ENCODE data around the gene CAMK2B. TPM values are rescaled to one million over a fixed set of nuclear protein-coding genes. Genes with fewer than 3 reads are reported as not detected.

The CAMK2B gene
- total RNA-seq, 1 donor from 2014 or later: 98.0 TPM

GRCh38 chr7:44325811-44326241 lies 432 bp upstream of the CAMK2B start:
- peaks cover 33% of the 10 kb centered on the region for H3K27me3 ChIP-seq (ENCODE audit: low read depth)
- H3K27ac ChIP-seq (replicated peaks): peak overlapping the region; percentile 89
- intact Hi-C loops (cut with micrococcal nuclease): no loop called here
- TF ChIP-seq, protein P1, sequence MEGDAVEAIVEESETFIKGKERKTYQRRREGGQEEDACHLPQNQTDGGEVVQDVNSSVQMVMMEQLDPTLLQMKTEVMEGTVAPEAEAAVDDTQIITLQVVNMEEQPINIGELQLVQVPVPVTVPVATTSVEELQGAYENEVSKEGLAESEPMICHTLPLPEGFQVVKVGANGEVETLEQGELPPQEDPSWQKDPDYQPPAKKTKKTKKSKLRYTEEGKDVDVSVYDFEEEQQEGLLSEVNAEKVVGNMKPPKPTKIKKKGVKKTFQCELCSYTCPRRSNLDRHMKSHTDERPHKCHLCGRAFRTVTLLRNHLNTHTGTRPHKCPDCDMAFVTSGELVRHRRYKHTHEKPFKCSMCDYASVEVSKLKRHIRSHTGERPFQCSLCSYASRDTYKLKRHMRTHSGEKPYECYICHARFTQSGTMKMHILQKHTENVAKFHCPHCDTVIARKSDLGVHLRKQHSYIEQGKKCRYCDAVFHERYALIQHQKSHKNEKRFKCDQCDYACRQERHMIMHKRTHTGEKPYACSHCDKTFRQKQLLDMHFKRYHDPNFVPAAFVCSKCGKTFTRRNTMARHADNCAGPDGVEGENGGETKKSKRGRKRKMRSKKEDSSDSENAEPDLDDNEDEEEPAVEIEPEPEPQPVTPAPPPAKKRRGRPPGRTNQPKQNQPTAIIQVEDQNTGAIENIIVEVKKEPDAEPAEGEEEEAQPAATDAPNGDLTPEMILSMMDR (IDR thresholded peaks at IDR 0.05; ENCODE audit: borderline replicate concordance): peak; percentile 9
- no peaks in the 10 kb centered on the region for H3K36me3 ChIP-seq
- no peaks in the 10 kb centered on the region for H3K9me3 ChIP-seq (replicated peaks)
- peaks cover 46% of the 10 kb centered on the region for H3K4me1 ChIP-seq
- H3K4me3 ChIP-seq: peak overlapping the region; percentile 68
- DNase-seq: no peak

GRCh38 chr7:44324481-44325200 lies 753 bp downstream of the CAMK2B start:
- Histone ChIP-seq H3K4me1 (peaks cover 47% of the 10 kb centered on the region), H3K27me3 (ENCODE audit: low read depth) (peaks cover 33% of the 10 kb centered on the region), H3K27ac (replicated peaks) (peak overlapping the region; percentile 89), H3K9me3 (replicated peaks) (no peaks in the 10 kb centered on the region), H3K36me3 (no peaks in the 10 kb centered on the region), H3K4me3 (peak overlapping the region; percentile 68)
- intact Hi-C loops (cut with micrococcal nuclease): no loop called here
- TF ChIP-seq, protein P1 (IDR thresholded peaks at IDR 0.05; ENCODE audit: borderline replicate concordance): no peak
- DNase-seq: no peak

GRCh38 chr7:44324204-44324480 lies 1.3 kb downstream of the CAMK2B start:
- H3K27me3 ChIP-seq (ENCODE audit: low read depth): peaks cover 33% of the 10 kb centered on the region
- intact Hi-C loops (cut with micrococcal nuclease): no loop called here
- DNase-seq: no peak
- H3K9me3 ChIP-seq (replicated peaks): no peaks in the 10 kb centered on the region
- peaks cover 51% of the 10 kb centered on the region for H3K4me1 ChIP-seq
- H3K27ac ChIP-seq (replicated peaks): peak overlapping the region; percentile 89
- H3K36me3 ChIP-seq: no peaks in the 10 kb centered on the region
- TF ChIP-seq, protein P1 (IDR thresholded peaks at IDR 0.05; ENCODE audit: borderline replicate concordance): no peak
- peak overlapping the region; percentile 68 for H3K4me3 ChIP-seq

DNA sequence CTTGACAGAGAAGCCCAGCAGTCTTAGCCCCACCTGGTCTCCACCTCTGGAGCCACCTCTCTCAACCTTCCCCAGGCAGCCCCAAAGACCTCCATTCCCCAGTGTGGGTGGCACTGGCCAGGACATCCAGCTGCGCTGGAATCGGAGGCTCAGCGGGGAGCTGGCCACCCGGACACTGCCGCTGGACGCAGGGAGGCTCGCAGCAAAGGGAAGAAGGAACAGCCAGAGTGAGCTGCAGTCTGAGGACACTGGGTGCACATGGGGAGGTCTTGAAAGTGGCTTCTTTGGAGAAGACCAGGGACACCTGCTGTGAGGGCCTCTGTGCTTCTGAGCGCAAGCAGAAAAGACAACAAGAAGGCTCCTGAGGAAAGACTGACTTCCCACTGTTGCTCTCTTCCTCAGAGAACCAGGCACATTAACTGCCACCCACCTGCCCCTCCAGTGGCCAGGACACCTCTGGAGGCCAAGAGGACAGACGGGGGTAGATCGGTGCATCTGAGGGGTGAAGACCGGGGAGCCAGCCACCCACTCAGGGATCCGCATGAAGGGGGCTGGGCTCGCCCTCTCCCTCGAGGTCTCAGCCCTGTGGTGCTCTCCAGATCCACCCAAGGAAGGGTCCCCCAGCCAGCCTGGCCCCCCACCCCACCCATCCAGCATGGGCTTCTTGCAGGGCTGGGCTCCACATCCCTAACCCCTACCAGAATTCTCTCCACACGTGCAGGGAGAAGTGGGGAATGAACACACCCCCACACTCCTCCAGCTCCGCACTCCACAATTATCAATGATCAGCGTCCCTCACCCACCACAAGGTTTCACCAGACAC lies 1.8 kb downstream of the CAMK2B start:
- Histone ChIP-seq H3K27ac (replicated peaks) (peak overlapping the region; percentile 89), H3K4me3 (peak overlapping the region; percentile 68), H3K4me1 (peaks cover 57% of the 10 kb centered on the region), H3K36me3 (no peaks in the 10 kb centered on the region), H3K9me3 (replicated peaks) (no peaks in the 10 kb centered on the region), H3K27me3 (ENCODE audit: low read depth) (peaks cover 33% of the 10 kb centered on the region)
- TF ChIP-seq, protein P1 (IDR thresholded peaks at IDR 0.05; ENCODE audit: borderline replicate concordance): no peak
- DNase-seq: no peak
- intact Hi-C loops (cut with micrococcal nuclease): no loop called here

- peak overlapping the region; percentile 68 for H3K4me3 ChIP-seq
Measured at GRCh38 chr7:44322631-44323363, 2.6 kb downstream of the CAMK2B start.

More at GRCh38 chr7:44322631-44323363, 2.6 kb downstream of the CAMK2B start:
- intact Hi-C loops (cut with micrococcal nuclease): no loop called here
- peak; percentile 84 for DNase-seq
- Histone ChIP-seq H3K27ac (replicated peaks) (peak overlapping the region; percentile 89), H3K9me3 (replicated peaks) (no peaks in the 10 kb centered on the region), H3K27me3 (ENCODE audit: low read depth) (peaks cover 33% of the 10 kb centered on the region), H3K4me1 (peaks cover 65% of the 10 kb centered on the region), H3K36me3 (no peaks in the 10 kb centered on the region)
- TF ChIP-seq, protein P1 (IDR thresholded peaks at IDR 0.05; ENCODE audit: borderline replicate concordance): no peak

Measured in left ventricle myocardium inferior (tissue), 1 donor.